ENCODE results near the gene ZNF592. TPM values are rescaled to one million over a fixed set of nuclear protein-coding genes. Genes with fewer than 3 reads are reported as not detected.

Gene ZNF592
- total and polyA plus RNA-seq, 9 of the 15 experiments (the other 6 are each of a cell fraction or from before 2014, with no cell fraction given) = 0.88 to 23.8 (median 7.4) TPM

DNA sequence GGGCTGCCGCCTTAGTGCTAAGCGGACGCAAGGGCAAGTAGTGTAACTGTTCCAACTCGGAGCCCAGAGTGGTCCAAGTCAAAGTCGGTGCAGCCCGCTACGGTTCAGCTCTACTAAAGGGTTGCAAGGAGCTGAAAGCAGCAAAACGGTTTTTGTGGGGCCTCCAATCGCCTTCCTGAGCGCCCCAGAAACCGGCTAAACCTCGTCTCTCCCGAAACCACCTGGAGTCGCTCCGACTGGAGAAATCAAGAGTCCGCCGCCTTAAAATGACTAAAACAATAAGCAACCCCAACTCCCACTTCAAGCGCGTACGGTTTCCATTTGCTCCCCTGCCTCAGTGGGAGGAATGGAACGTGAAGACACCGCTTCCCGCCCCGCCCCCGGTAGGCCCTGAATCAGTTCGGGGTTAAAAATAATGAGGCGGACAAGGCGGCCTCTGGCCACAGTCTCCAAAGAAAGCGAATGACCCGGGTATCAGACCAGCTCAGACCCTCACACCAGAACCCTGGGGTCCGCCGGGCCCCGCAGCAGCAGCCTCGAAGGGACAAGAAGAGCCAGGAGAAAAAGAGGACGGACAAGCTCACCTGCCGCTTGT lies 32.9 kb upstream of the ZNF592 start:
- H3K4me3 ChIP-seq = peak overlapping the region; percentile 81
- FAIRE-seq (peak; percentile 51), ATAC-seq (peak; percentile 44), DNase-seq (ENCODE audit: extremely low read depth in 1 of 4, low spot score in 3 of 4) (peak in 2 of 4 experiments; percentile 24 to 54)
- ChIA-PET CTCF (ENCODE audit: low intra/inter-chr PET ratio) (no interaction called here), POLR2A (interaction anchor here (0.7 to 5.5 kb wide), 11 partner anchors 10 to 114 kb away, joined by 3 to 47 read pairs (median 4); no protein-coding TSS in a partner anchor)
- H2AFZ ChIP-seq (ENCODE audit: low read depth, low read length) = peak overlapping the region; percentile 99
- H4K20me1 ChIP-seq (replicated peaks; ENCODE audit: control insufficient read depth, insufficient read depth, low read length) = no peaks in the 10 kb centered on the region
- intact Hi-C loops (cut with micrococcal nuclease) = loop anchor here (1.0 to 5.0 kb wide), 2 partner anchors 34 to 72 kb away; no protein-coding TSS in a partner anchor
- peak overlapping the region; percentile 96 for H3K4me2 ChIP-seq (ENCODE audit: insufficient read depth, low read length)
- in situ Hi-C loops (cut with MboI) = no loop called here
- BruUV-seq (replicated peaks) = TSS peak; percentile 62
- H3K9me1 ChIP-seq (ENCODE audit: control insufficient read depth, insufficient read depth, low read length) = no peaks in the 10 kb centered on the region
- H3K9me3 ChIP-seq (replicated peaks; ENCODE audit: control insufficient read depth, insufficient read depth, low read depth, low read length) = no peaks in the 10 kb centered on the region; the same call in 1 of the 2 replicates
- no peaks in the 10 kb centered on the region for H3K27me3 ChIP-seq (ENCODE audit: control insufficient read depth in 2 of 2, insufficient read depth in 2 of 2, low read length in 2 of 2)
- peak overlapping the region; percentile 83 to 96 for H3K9ac ChIP-seq (ENCODE audit: insufficient read depth in 1 of 2, low read depth in 2 of 2, low read length in 2 of 2)
- peak overlapping the region; percentile 84 for H3K27ac ChIP-seq (ENCODE audit: extremely low read depth, low read depth, low read length)
- H3K79me2 ChIP-seq (ENCODE audit: control insufficient read depth, insufficient read depth, low read length) = peaks cover 57% of the 10 kb centered on the region
- WGBS (ENCODE audit: insufficient coverage, low coverage, missing lambda C conversion rate) = 1% methylated on average over 35 of the region's 36 CpGs
- peaks cover 36% of the 10 kb centered on the region; the same call in 2 of the 3 replicates for H3K36me3 ChIP-seq (ENCODE audit: control insufficient read depth, insufficient read depth, low read length)
- peaks cover 12 to 19% of the 10 kb centered on the region in 2 experiments; a peak in 4 of 5 replicates for H3K4me1 ChIP-seq (replicated peaks in 1 of 2; ENCODE audit: control insufficient read depth in 2 of 2, insufficient read depth in 2 of 2, low read length in 2 of 2)
- no peak for TF ChIP-seq SMAD2 (IDR thresholded peaks at IDR 0.05; ENCODE audit: low read depth, low read length)
- TF ChIP-seq GABPA (tag; conservative IDR thresholded peaks at IDR 0.05; ENCODE audit: low read depth) = 0 out of 2 replicates have a peak, but pooled peaks have one; percentile 93
- TF ChIP-seq SMARCE1 (IDR thresholded peaks at IDR 0.05) = no peak
- TF ChIP-seq ZFPM2 (CRISPR knock-in tag; IDR thresholded peaks at IDR 0.05) = 0 out of 2 replicates have a peak, but pooled peaks have one; percentile 20
- peak; percentile 17; the same call in 1 of the 2 replicates for TF ChIP-seq GTF2A2 (tag; IDR thresholded peaks at IDR 0.05)
- TF ChIP-seq ZNF830 (CRISPR knock-in tag; IDR thresholded peaks at IDR 0.05) = 0 out of 2 replicates have a peak, but pooled peaks have one; percentile 59
- peak; percentile 29 for TF ChIP-seq CHD1 (IDR thresholded peaks at IDR 0.05; ENCODE audit: low read length)
- TF ChIP-seq SIN3A (IDR thresholded peaks at IDR 0.05; ENCODE audit: borderline replicate concordance in 2 of 2, control insufficient read depth in 1 of 2, low read depth in 2 of 2, low read length in 2 of 2) = 0 out of 4 replicates have a peak, but pooled peaks of 1 of the 2 experiments have one; percentile 3
- TF ChIP-seq L3MBTL2 (IDR thresholded peaks at IDR 0.05) = no peak
- TF ChIP-seq XRCC4 (IDR thresholded peaks at IDR 0.05; ENCODE audit: extremely low read depth, insufficient read depth, insufficient read length) = no peak
- TF ChIP-seq KAT7 (CRISPR knock-in tag; IDR thresholded peaks at IDR 0.05; ENCODE audit: borderline replicate concordance) = 0 out of 2 replicates have a peak, but pooled peaks have one; percentile 13
- TF ChIP-seq ZFX (CRISPR knock-in tag; IDR thresholded peaks at IDR 0.05) = peak; percentile 72; the same call in 1 of the 2 replicates
- TF ChIP-seq CLOCK (CRISPR knock-in tag; IDR thresholded peaks at IDR 0.05; ENCODE audit: borderline replicate concordance) = no peak
- peak; percentile 41 for TF ChIP-seq POLR2B (IDR thresholded peaks at IDR 0.05; ENCODE audit: low read depth, partially characterized antibody)
- TF ChIP-seq ATF4 (CRISPR knock-in tag; IDR thresholded peaks at IDR 0.05) = no peak
- TF ChIP-seq ZSCAN32 (CRISPR knock-in tag; IDR thresholded peaks at IDR 0.05) = no peak

All from K562 (cell line).